HEK293T (cell line): Measurements from ENCODE around the gene FRG2C.
"Not testable (repeated sequence)": the region's sequence is repeated elsewhere in the genome, so short reads cannot be mapped to it uniquely, and the experiment has no call there.

Source experiments
- ARNT ChIP-seq: fragments of 450-650 bp; IDR thresholded peaks from 2 replicates; pipeline ENCODE4 v1.6.1; 2017; ENCODE audit warnings: mild to moderate bottlenecking
- BHLHE40 ChIP-seq: fragments of 450-650 bp; IDR thresholded peaks from 2 replicates; pipeline ENCODE4 v1.6.1; 2016; ENCODE audit warnings: mild to moderate bottlenecking, moderate library complexity, borderline replicate concordance
- ELF4 ChIP-seq: fragments of 450-650 bp; IDR thresholded peaks from 2 replicates; pipeline ENCODE4 v1.6.1; 2017; ENCODE audit warnings: antibody characterized with exemption
- FOXA1 ChIP-seq: fragments of 450-650 bp; IDR thresholded peaks from 2 replicates; pipeline ENCODE4 v1.6.1; 2016; ENCODE audit warnings: mild to moderate bottlenecking
- FOXK2 ChIP-seq: fragments of 450-650 bp; IDR thresholded peaks from 2 replicates; pipeline ENCODE4 v1.6.1; 2016; ENCODE audit warnings: mild to moderate bottlenecking
- FOXM1 ChIP-seq: fragments of 450-650 bp; IDR thresholded peaks from 2 replicates; pipeline ENCODE4 v1.6.1; 2017; ENCODE audit warnings: mild to moderate bottlenecking, borderline replicate concordance
- HDGF ChIP-seq: fragments of 450-650 bp; IDR thresholded peaks from 2 replicates; pipeline ENCODE4 v1.6.1; 2017; ENCODE audit warnings: antibody characterized with exemption, borderline replicate concordance
- L3MBTL2 ChIP-seq: fragments of 450-650 bp; conservative IDR thresholded peaks from 2 replicates; pipeline ENCODE4 v1.6.1; 2016; ENCODE audit warnings: mild to moderate bottlenecking
- NFRKB ChIP-seq: fragments of 450-650 bp; IDR thresholded peaks from 2 replicates; pipeline ENCODE4 v1.6.1; 2016; ENCODE audit warnings: mild to moderate bottlenecking, moderate library complexity
- PKNOX1 ChIP-seq: fragments of 450-650 bp; IDR thresholded peaks from 2 replicates; pipeline ENCODE4 v1.6.1; 2016
- SP1 ChIP-seq: fragments of 450-650 bp; IDR thresholded peaks from 2 replicates; pipeline ENCODE4 v1.6.1; 2017
- SUZ12 ChIP-seq: fragments of 450-650 bp; IDR thresholded peaks from 2 replicates; pipeline ENCODE4 v1.6.1; 2016; ENCODE audit warnings: mild to moderate bottlenecking
- TARDBP ChIP-seq: fragments of 450-650 bp; IDR thresholded peaks from 2 replicates; pipeline ENCODE4 v1.6.1; 2016
- ZNF384 ChIP-seq: fragments of 450-650 bp; IDR thresholded peaks from 2 replicates; pipeline ENCODE4 v1.6.1; 2016

GRCh38 chr3:75621772-75622171 lies 42.4 kb upstream of the FRG2C start:
- TF ChIP-seq L3MBTL2, NFRKB, SP1, ZNF384, FOXK2, FOXM1, HDGF, ARNT, BHLHE40, SUZ12, PKNOX1, ELF4, TARDBP, FOXA1: not testable (repeated sequence)
